Stomach (tissue), 9 donors: Measurements from ENCODE around the gene EBNA1BP2. TPM values are rescaled to one million over a fixed set of nuclear protein-coding genes. Genes with fewer than 3 reads are reported as not detected.
A peak's percentile ranks its signal among the peaks of the same experiment; 100 is the strongest.
"Not testable (repeated sequence)": the region's sequence is repeated elsewhere in the genome, so short reads cannot be mapped to it uniquely, and the experiment has no call there.

Source experiments
- DNase-seq, 2 donors: peaks; one replicate each; pipeline versions ENCODE4 v3.0.0 to v3.0.0-alpha.2; 2013 to 2019
- H3K27ac ChIP-seq, 5 donors: fragments of 200-600 bp in 4 of 5; sonication (generic) in 4 of 5; one replicate each; pipeline ENCODE4 v1.5.1; 2013 to 2019; ENCODE audit warnings: mild to moderate bottlenecking in 1 of 5, moderate library complexity in 1 of 5
- H3K27me3 ChIP-seq, 3 donors: fragments of 200-600 bp; sonication (generic); one replicate each; pipeline ENCODE4 v1.5.1; 2017 to 2019; ENCODE audit warnings: mixed run types in 1 of 3
- H3K36me3 ChIP-seq, 4 donors: fragments of 200-600 bp; sonication (generic); 1 replicate in 3 of 4; 2 replicates in 1 of 4; pipeline ENCODE4 v1.5.1; 2016 to 2019
- H3K4me1 ChIP-seq, 4 donors: fragments of 200-600 bp; sonication (generic); one replicate each; pipeline ENCODE4 v1.5.1; 2016 to 2019
- H3K4me3 ChIP-seq, 4 donors: fragments of 200-600 bp; sonication (generic) in 3 of 4; one replicate each; pipeline ENCODE4 v1.5.1; 2016 to 2019; ENCODE audit warnings: mild to moderate bottlenecking in 1 of 4
- H3K9me3 ChIP-seq, 4 donors: fragments of 200-600 bp; sonication (generic); one replicate each; pipeline ENCODE4 v1.5.1; 2016 to 2019
- CTCF ChIP-seq, 7 experiments: fragments of 450-650 bp in 4 of 7; fragments of 200-600 bp in 3 of 7; sonication (generic) in 3 of 7; IDR thresholded peaks; one replicate each; pipeline ENCODE4 v1.5.1; 2016 to 2019; ENCODE audit warnings: antibody characterized with exemption in 7 of 7, control low read depth in 2 of 7, mild to moderate bottlenecking in 1 of 7
- EP300 ChIP-seq: sonication (generic); formaldehyde crosslinking; IDR thresholded peaks from one replicate; pipeline ENCODE4 v1.6.1; 2017; ENCODE audit warnings: antibody characterized with exemption
- POLR2A ChIP-seq, 4 donors: fragments of 450-650 bp; IDR thresholded peaks; one replicate each; pipeline ENCODE4 v1.6.1; 2016; ENCODE audit warnings: antibody characterized with exemption in 4 of 4, control low read depth in 2 of 4, mild to moderate bottlenecking in 1 of 4, moderate library complexity in 1 of 4
- POLR2AphosphoS5 ChIP-seq, 3 donors: sonication (generic); formaldehyde crosslinking; IDR thresholded peaks; one replicate each; pipeline ENCODE4 v1.6.1; 2016; ENCODE audit warnings: antibody characterized with exemption in 3 of 3
- WGBS, 5 donors: extraction: QIAGEN DNeasy Blood & Tissue Kit in 3 of 5; methylation state at CpG; one replicate each; pipeline versions ENCODE4 v1.1.5 to v1.1.7; 2013 to 2018; 5-methylcytosine and 5-hydroxymethylcytosine counted together
- intact Hi-C: fragments of 100-400 bp; cut with DNase I; formaldehyde crosslinking; loops from one replicate; pipeline ENCODE4 v1.15.1; 2023; ENCODE audit warnings: low total_unique reads
- polyA plus RNA-seq, 3 donors: library from polyadenylated mRNA; stranded (reverse); fragments of 200-250 nt; gene quantifications; one replicate each; pipeline ENCODE4 v1.2.3, GENCODE V29; 2013
- total RNA-seq, 5 donors: library from RNA; depleted of rRNA; stranded (reverse); fragments of >200 nt; gene quantifications; one replicate each; pipeline versions ENCODE4 v1.1.0 to v1.2.3, GENCODE V29; 2014 to 2016
- donor health status: healthy with polysubstance abuse.
- donor health status: Bipolar disorder and iron deficiency.
- donor health status: healthy.

Gene EBNA1BP2
- total and polyA plus RNA-seq, 8 donors, result 4.1 to 58.9 (median 47.9) TPM

- Histone ChIP-seq H3K36me3 (no peaks in the 10 kb centered on the region), H3K9me3 (no peaks in the 10 kb centered on the region), H3K4me3 (no peak overlapping the region), H3K4me1 (no peaks in the 10 kb centered on the region), H3K27me3 (no peaks in the 10 kb centered on the region), H3K27ac (no peak overlapping the region)
- intact Hi-C loops, result no loop called here
- DNase-seq, result no peak
- TF ChIP-seq POLR2A (IDR thresholded peaks at IDR 0.05) (no peak), POLR2AphosphoS5 (IDR thresholded peaks at IDR 0.05) (no peak), EP300 (no peak), CTCF (IDR thresholded peaks at IDR 0.05) (no peak)
- 87 to 91% (median 90%) methylated on average over 10 of the region's 10 CpGs for WGBS, 5 donors
These were observed 45.7 kb upstream of the EBNA1BP2 start for GRCh38 chr1:43217747-43218146.

GRCh38 chr1:43214501-43215444 is 42.7 kb upstream of the EBNA1BP2 start:
- Histone ChIP-seq H3K27ac (no peak overlapping the region), H3K4me1 (no peaks in the 10 kb centered on the region), H3K27me3 (no peaks in the 10 kb centered on the region), H3K36me3 (no peaks in the 10 kb centered on the region), H3K4me3 (no peak overlapping the region), H3K9me3 (no peaks in the 10 kb centered on the region)
- intact Hi-C loops, result no loop called here
- no peak for DNase-seq
- 67 to 78% (median 68%) methylated on average over 7 of the region's 7 CpGs for WGBS, 5 donors
- no peak for TF ChIP-seq CTCF (IDR thresholded peaks at IDR 0.05)
- TF ChIP-seq EP300, result no peak
- no peak for TF ChIP-seq POLR2AphosphoS5 (IDR thresholded peaks at IDR 0.05)
- TF ChIP-seq POLR2A (IDR thresholded peaks at IDR 0.05), result no peak

GRCh38 chr1:43208277-43208676 is 36.2 kb upstream of the EBNA1BP2 start:
- H3K4me3 ChIP-seq, H3K27ac ChIP-seq, H3K27me3 ChIP-seq, H3K9me3 ChIP-seq, H3K36me3 ChIP-seq, DNase-seq, intact Hi-C loops: not testable (repeated sequence)
- H3K4me1 ChIP-seq, result peaks cover 0 to 14% (median 5%) of the 10 kb centered on the region in 4 donors
- 92 to 98% (median 97%) methylated on average over 7 to 8 of the region's 8 CpGs for WGBS, 5 donors

- WGBS, 5 donors, result 80 to 90% (median 82%) methylated on average over 12 of the region's 12 CpGs
- no peaks in the 10 kb centered on the region for H3K27me3 ChIP-seq
- DNase-seq, result peak in 1 of 2 donors; percentile 30
- intact Hi-C loops, result no loop called here
- peak overlapping the region in 2 of 5 donors; percentile 13 to 27 for H3K27ac ChIP-seq
- H3K9me3 ChIP-seq, result no peaks in the 10 kb centered on the region
- TF ChIP-seq POLR2A (IDR thresholded peaks at IDR 0.05) (no peak), CTCF (IDR thresholded peaks at IDR 0.05) (no peak)
- H3K36me3 ChIP-seq, result no peaks in the 10 kb centered on the region
- H3K4me1 ChIP-seq, result peaks cover 0 to 14% (median 5%) of the 10 kb centered on the region in 4 donors
- H3K4me3 ChIP-seq, result no peak overlapping the region
These were observed 35.3 kb upstream of the EBNA1BP2 start for GRCh38 chr1:43207229-43207853.
